Lung (tissue), 12 donors: ENCODE measurements around the gene USP3. TPM values are rescaled to one million over a fixed set of nuclear protein-coding genes. Genes with fewer than 3 reads are reported as not detected.

Source experiments
- ATAC-seq: fragments of 200-7000 bp; cut with Tn5 transposase; one replicate; pipeline ENCODE4 v1.9.1; 2020; ENCODE audit warnings: moderate number of reproducible peaks; ENCODE audit not compliant: insufficient read depth, low FRiP score
- DNase-seq, 3 donors: peaks; one replicate each; pipeline ENCODE4 v3.0.0-alpha.2; 2013 to 2017
- H3K27ac ChIP-seq, 2 donors: one replicate each; pipeline ENCODE4 v1.5.1; 2013; ENCODE audit warnings: mild to moderate bottlenecking in 2 of 2, moderate library complexity in 2 of 2, control low read depth in 1 of 2, inconsistent platforms in 1 of 2, low read depth in 1 of 2, low read length in 1 of 2
- H3K27me3 ChIP-seq, 3 donors: one replicate each; pipeline ENCODE4 v1.5.1; 2013; ENCODE audit warnings: low read length in 2 of 3; ENCODE audit not compliant: control insufficient read depth in 3 of 3, insufficient read depth in 3 of 3
- H3K36me3 ChIP-seq, 4 donors: one replicate each; pipeline ENCODE4 v1.5.1; 2013; ENCODE audit warnings: low read length in 4 of 4, mild to moderate bottlenecking in 1 of 4, moderate library complexity in 1 of 4; ENCODE audit not compliant: control insufficient read depth in 4 of 4, insufficient read depth in 4 of 4
- H3K4me1 ChIP-seq, 5 donors: one replicate each; pipeline ENCODE4 v1.5.1; 2013; ENCODE audit warnings: low read length in 5 of 5, mild to moderate bottlenecking in 2 of 5, moderate library complexity in 1 of 5; ENCODE audit not compliant: control insufficient read depth in 5 of 5, insufficient read depth in 5 of 5
- H3K4me3 ChIP-seq: one replicate; pipeline ENCODE4 v1.5.1; 2013; ENCODE audit warnings: mild to moderate bottlenecking, control low read depth, moderate library complexity
- H3K9ac ChIP-seq, 2 donors: one replicate each; pipeline ENCODE4 v1.5.1; 2013; ENCODE audit warnings: low read length in 2 of 2, control low read depth in 1 of 2; ENCODE audit not compliant: insufficient read depth in 1 of 2
- H3K9me3 ChIP-seq, 4 donors: one replicate each; pipeline ENCODE4 v1.5.1; 2013; ENCODE audit warnings: low read length in 3 of 4, mild to moderate bottlenecking in 1 of 4, moderate library complexity in 1 of 4; ENCODE audit not compliant: control insufficient read depth in 4 of 4, insufficient read depth in 3 of 4
- CTCF ChIP-seq: IDR thresholded peaks from 2 replicates; pipeline ENCODE4 v1.5.1; 2012; ENCODE audit warnings: mild to moderate bottlenecking; ENCODE audit errors: control extremely low read depth, extremely low read depth
- WGBS, 2 donors: extraction: QIAGEN DNeasy Blood & Tissue Kit; methylation state at CpG; one replicate each; pipeline ENCODE4 v1.1.7; 2013; 5-methylcytosine and 5-hydroxymethylcytosine counted together
- polyA plus RNA-seq, 2 donors: library from polyadenylated mRNA; stranded (reverse); fragments of 200-250 nt; gene quantifications; one replicate each; pipeline ENCODE4 v1.2.1, GENCODE V29; 2013
- total RNA-seq, 2 donors: library from RNA; depleted of rRNA in 1 of 2; stranded (reverse); fragments of >200 nt in 1 of 2; gene quantifications; one replicate each; pipeline ENCODE4 v1.2.1, GENCODE V29; 2014 to 2021
- donor health status: control.
- donor health status: control.
- donor health status: Bipolar disorder and iron deficiency.
- donor health status: healthy.
- donor health status: DM: yes; HTN: yes; CAD: no.

Gene USP3
- total and polyA plus RNA-seq, 4 donors = 29.1 to 95.5 (median 49.9) TPM

- Histone ChIP-seq H3K9me3 (no peaks in the 10 kb centered on the region), H3K9ac (no peak overlapping the region), H3K27ac (no peak overlapping the region), H3K27me3 (no peaks in the 10 kb centered on the region), H3K4me3 (no peak overlapping the region), H3K4me1 (peaks cover 0 to 30% (median 5%) of the 10 kb centered on the region in 5 donors), H3K36me3 (no peaks in the 10 kb centered on the region)
- ATAC-seq = no peak
- DNase-seq = no peak
- TF ChIP-seq CTCF = no peak
- 69 to 71% methylated on average over 5 of the region's 5 CpGs for WGBS, 2 donors
Observed at GRCh38 chr15:63512148-63512547, 7.8 kb downstream of the USP3 start.

- no peak for TF ChIP-seq CTCF
- H3K27me3 ChIP-seq = no peaks in the 10 kb centered on the region
- WGBS, 2 donors = 82 to 95% methylated on average over 6 of the region's 6 CpGs
- no peaks in the 10 kb centered on the region for H3K36me3 ChIP-seq
- H3K4me3 ChIP-seq = no peak overlapping the region
- ATAC-seq (no peak), DNase-seq (no peak)
- peaks cover 0 to 23% (median 5%) of the 10 kb centered on the region in 5 donors for H3K4me1 ChIP-seq
- H3K9me3 ChIP-seq = no peaks in the 10 kb centered on the region
- H3K9ac ChIP-seq = no peak overlapping the region
- H3K27ac ChIP-seq = no peak overlapping the region
Observed at GRCh38 chr15:63513271-63513670, 8.9 kb downstream of the USP3 start.

- H3K27ac ChIP-seq = no peak overlapping the region
- no peaks in the 10 kb centered on the region for H3K9me3 ChIP-seq
- ATAC-seq (no peak), DNase-seq (no peak)
- H3K4me1 ChIP-seq = peaks cover 0 to 21% (median 5%) of the 10 kb centered on the region in 5 donors
- no peak overlapping the region for H3K9ac ChIP-seq
- no peaks in the 10 kb centered on the region for H3K27me3 ChIP-seq
- no peak overlapping the region for H3K4me3 ChIP-seq
- H3K36me3 ChIP-seq = no peaks in the 10 kb centered on the region
- no peak for TF ChIP-seq CTCF
- WGBS, 2 donors = 75 to 89% methylated on average over 3 of the region's 3 CpGs
Observed at GRCh38 chr15:63513728-63514127, 9.3 kb downstream of the USP3 start.

- ATAC-seq (no peak), DNase-seq (peak in 2 of 3 donors; percentile 60 to 72)
- Histone ChIP-seq H3K9ac (no peak overlapping the region), H3K4me3 (no peak overlapping the region), H3K4me1 (peaks cover 0 to 22% (median 5%) of the 10 kb centered on the region in 5 donors), H3K9me3 (no peaks in the 10 kb centered on the region), H3K27ac (no peak overlapping the region), H3K27me3 (no peaks in the 10 kb centered on the region), H3K36me3 (no peaks in the 10 kb centered on the region)
- WGBS, 2 donors = 2 to 5% methylated on average over 1 of the region's 1 CpG
- TF ChIP-seq CTCF = no peak
Observed at GRCh38 chr15:63514531-63514943, 10.1 kb downstream of the USP3 start.
